Skin epidermis (tissue), 12 donors: ENCODE data around the gene CFAP46.
A peak's percentile ranks its signal among the peaks of the same experiment; 100 is the strongest.

Experiments used
- H3K27ac ChIP-seq, 21 experiments: fragments of 200-600 bp; sonication (generic) in 11 of 21; one replicate each; pipeline ENCODE4 v1.5.0; 2020; ENCODE audit warnings: mild to moderate bottlenecking in 3 of 21, inconsistent platforms in 2 of 21, moderate library complexity in 2 of 21
- H3K4me3 ChIP-seq, 7 experiments: fragments of 200-600 bp; sonication (generic) in 2 of 7; one replicate each; pipeline ENCODE4 v1.5.0; 2020; ENCODE audit warnings: inconsistent platforms in 2 of 7, mild to moderate bottlenecking in 2 of 7, moderate library complexity in 1 of 7

CFAP46 gene

DNA sequence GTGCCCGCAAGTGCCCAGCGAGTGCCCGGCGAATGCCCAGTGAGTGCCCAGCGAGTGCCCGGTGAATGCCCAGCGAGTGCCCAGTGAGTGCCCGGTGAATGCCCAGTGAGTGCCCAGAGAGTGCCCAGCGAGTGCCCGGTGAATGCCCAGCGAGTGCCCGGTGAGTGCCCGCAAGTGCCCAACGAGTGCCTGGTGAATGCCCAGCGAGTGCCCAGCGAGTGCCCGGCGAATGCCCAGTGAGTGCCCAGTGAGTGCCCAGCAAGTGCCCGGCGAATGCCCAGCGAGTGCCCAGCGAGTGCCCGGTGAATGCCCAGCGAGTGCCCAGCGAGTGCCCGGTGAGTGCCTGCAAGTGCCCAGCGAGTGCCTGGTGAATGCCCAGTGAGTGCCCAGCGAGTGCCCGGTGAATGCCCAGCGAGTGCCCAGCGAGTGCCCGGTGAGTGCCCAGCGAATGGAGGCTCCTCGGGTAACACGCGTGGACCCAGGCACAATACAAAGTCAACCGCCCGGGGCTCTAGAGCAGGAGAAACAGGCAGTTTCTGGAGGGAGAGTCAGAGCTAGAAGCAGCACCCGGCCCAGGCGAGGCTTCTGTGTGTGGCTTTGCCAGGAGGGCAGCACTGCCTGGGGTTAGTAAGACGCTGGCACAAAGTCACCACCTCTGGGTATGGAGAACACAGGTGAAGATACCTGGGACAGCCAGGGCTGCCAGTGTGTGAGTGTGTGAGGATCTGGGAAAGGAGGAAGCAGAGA is 38.2 kb upstream of the CFAP46 start:
- Histone ChIP-seq H3K27ac (no peak overlapping the region), H3K4me3 (no peak overlapping the region)

DNA sequence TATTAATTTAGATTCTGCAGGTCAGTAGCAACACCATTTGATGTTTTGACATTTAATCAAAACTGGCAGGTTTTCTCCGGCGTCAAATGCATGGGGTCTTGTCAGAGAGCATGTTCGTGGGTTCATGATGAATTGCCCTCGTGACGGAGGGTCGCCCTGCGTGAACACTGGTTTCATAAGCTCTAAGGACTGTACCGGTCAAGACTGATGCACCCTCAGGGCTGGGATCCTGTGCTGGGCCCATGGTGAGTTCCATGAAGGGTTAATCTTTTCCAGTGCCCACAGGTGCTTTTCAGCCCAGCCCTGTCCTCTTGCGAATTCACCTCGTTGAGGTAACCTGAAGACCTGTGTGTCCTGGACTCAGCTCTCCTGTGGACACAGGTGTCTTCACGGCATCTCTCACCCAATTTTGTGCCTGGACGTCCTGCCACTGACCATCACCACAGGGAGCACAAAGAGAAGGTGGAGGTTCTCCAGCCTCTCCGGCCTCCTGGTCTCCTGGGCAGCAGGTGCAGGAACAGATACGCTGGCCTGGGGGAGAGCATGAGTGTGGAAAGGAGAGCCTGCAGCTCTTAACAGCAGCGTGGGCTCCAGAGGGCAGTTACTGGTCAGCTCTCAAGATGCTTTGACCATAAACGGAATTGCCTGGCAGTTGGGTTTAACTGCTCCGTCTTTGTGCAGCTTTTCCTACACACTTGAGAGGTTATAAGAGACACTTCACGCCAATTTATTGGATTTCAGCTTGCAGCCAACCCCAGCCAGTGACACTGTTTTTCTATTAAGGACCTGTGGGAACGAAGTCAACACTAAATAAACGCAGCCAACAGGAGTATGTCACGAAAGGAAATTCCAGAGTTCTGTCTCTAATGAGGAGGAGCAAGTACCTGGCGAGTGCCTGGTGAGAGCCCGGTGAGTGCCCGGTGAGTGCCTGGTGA is 37.4 kb upstream of the CFAP46 start:
- no peak overlapping the region for H3K4me3 ChIP-seq
- no peak overlapping the region for H3K27ac ChIP-seq

GRCh38 chr10:132978542-132978941 is 36.2 kb upstream of the CFAP46 start:
- no peak overlapping the region for H3K4me3 ChIP-seq
- H3K27ac ChIP-seq, result no peak overlapping the region

- no peak overlapping the region for H3K4me3 ChIP-seq
Measured at GRCh38 chr10:132977807-132978206, 35.4 kb upstream of the CFAP46 start.

DNA sequence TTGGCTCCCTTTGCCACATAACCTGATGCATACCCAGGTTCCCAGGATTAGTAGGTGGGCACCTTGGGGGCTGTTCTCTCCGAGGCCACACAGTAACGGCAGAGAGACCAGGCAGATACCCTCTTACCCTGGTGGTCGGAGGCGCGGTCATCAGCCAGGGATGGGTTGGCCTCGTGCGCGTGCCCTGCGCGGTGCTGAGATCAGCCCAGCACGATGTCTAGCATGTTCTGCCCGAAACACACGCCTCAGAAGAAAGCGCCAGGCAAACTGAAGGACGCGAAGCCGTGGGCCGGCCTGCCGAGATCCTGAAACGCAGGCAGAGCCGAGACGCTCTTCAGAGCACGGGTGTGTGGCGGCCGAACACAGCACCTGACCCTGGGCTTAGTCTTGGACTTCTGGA is 34.7 kb upstream of the CFAP46 start:
- no peak overlapping the region for H3K4me3 ChIP-seq
- H3K27ac ChIP-seq, result no peak overlapping the region

More at GRCh38 chr10:132977807-132978206, 35.4 kb upstream of the CFAP46 start:
- no peak overlapping the region for H3K27ac ChIP-seq

- no peak overlapping the region for H3K27ac ChIP-seq
- H3K4me3 ChIP-seq, result no peak overlapping the region
Measured at GRCh38 chr10:132975831-132976682, 33.7 kb upstream of the CFAP46 start.

- Histone ChIP-seq H3K27ac (no peak overlapping the region), H3K4me3 (no peak overlapping the region)
Measured at GRCh38 chr10:132974886-132975830, 32.8 kb upstream of the CFAP46 start.

DNA sequence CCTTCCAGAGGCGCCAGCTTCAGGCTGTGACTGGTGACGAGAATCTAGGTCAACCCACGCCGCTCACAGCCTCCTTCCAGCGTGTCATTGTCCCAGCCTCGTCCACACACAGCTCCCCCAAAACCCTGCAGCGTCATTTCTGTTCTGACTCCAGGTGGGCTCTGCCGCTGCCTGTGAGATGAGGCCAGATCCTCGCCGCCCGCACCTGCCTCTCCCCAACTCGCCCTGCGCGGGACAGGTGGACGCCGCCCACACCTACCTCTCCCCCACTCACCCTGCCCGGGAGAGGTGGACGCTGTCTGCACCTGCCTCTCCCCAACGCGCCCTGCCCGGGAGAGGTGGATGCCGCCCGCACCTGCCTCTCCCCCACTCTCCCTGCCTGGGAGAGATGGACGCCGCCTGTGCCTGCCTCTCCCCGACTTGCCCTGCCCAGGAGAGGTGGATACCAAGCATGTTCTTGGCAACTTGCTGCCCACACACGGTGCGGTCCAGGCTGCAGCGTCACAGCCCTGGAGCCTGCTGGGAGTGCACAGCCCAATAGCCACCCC is 32.0 kb upstream of the CFAP46 start:
- H3K27ac ChIP-seq, result no peak overlapping the region
- no peak overlapping the region for H3K4me3 ChIP-seq

DNA sequence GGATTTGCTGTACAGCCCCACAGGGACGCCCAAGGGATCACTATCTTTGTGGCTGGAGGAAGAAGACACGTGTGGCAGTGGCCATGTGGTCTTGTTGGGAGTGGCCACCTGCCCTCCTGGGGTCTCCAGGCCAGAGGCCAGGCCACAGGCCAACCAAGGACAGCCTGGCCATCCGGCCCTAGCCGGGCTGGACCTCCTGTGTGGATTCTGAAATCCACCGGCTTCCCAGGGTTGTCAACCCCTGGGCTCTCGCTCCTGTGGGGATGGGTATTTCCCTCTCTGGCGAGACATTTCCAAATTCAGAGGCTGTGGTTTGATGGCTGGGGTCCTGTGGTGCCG is 31.5 kb upstream of the CFAP46 start:
- Histone ChIP-seq H3K4me3 (no peak overlapping the region), H3K27ac (no peak overlapping the region)

- Histone ChIP-seq H3K27ac (no peak overlapping the region), H3K4me3 (no peak overlapping the region)
Measured at GRCh38 chr10:132972986-132973902, 30.9 kb upstream of the CFAP46 start.

- Histone ChIP-seq H3K27ac (no peak overlapping the region), H3K4me3 (no peak overlapping the region)
Measured at GRCh38 chr10:132972149-132972985, 30.0 kb upstream of the CFAP46 start.

- Histone ChIP-seq H3K27ac (no peak overlapping the region), H3K4me3 (no peak overlapping the region)
Measured at GRCh38 chr10:132971448-132972148, 29.2 kb upstream of the CFAP46 start.

GRCh38 chr10:132970641-132971438 is 28.5 kb upstream of the CFAP46 start:
- H3K27ac ChIP-seq, result no peak overlapping the region
- no peak overlapping the region for H3K4me3 ChIP-seq

- no peak overlapping the region for H3K27ac ChIP-seq
Measured at GRCh38 chr10:132967540-132967939, 25.2 kb upstream of the CFAP46 start.

DNA sequence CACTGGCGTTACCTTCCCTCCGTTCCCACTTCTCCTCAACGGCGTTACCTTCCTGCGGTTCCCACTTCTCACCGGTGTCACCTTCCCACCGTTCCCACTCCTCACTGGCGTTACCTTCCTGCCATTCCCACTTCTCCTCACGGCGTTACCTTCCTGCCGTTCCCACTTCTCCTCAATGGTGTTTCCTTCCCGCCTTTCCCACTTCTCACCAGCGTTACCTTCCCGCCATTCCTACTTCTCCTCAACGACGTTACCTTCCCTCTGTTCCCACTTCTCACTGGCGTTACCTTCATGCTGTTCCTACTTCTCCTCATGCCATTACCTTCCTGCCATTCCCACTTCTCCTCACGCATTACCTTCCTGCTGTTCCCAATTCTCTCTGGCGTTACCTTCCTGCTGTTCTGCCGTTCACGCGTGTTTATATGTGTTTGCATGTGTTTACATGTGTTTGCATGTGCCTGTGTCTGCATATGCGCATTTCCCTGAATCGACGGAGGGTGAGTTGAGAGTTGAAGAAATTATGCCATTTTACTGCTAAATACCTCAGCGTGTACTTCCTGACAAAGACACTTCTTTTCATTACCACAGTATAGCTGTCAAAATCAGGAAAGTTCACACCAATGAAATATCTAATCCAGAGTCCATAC is 23.2 kb upstream of the CFAP46 start:
- Histone ChIP-seq H3K27ac (peak overlapping the region in 3 of 21 experiments; percentile 50 to 82 (median 54)), H3K4me3 (peak overlapping the region in 1 of 7 experiments; percentile 34)

More at GRCh38 chr10:132967540-132967939, 25.2 kb upstream of the CFAP46 start:
- no peak overlapping the region for H3K4me3 ChIP-seq
